ENCODE measurements around the gene DYSF.
"Not testable (repeated sequence)": the region's sequence is repeated elsewhere in the genome, so short reads cannot be mapped to it uniquely, and the experiment has no call there.

Gene DYSF

DNA sequence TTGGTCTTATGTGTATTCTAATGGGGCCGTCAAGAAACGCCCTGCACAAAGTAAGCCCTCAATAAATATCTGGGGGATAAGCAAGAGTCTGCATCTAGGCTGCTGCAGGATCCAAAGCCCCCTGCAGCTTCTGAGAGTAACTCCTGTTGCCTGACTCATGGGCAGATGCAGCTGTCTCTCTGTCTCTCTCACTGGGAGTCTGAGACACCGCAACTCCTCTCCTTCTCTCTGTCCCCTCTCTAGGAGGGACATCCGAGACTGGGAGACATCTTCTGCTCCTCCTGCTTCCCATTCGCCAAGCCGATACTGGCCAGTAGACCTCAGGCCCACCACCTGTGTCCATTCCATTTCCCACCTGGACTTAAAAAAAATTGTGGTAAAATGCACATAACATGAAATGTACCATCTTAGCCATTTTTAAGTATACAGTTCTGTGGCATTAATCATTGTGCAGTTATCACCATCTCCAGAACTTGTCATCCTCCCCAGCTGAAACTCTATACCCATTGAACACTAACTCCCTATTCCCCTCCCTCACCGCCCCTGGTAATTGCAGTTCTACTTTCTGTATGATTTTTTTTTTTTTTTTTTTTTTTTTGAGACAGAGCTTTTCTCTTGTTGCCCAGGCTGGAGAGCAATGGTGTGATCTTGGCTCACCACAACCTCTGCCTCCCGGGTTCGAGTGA lies 20.1 kb downstream of the DYSF start:
- DNase-seq = no peak

DNA sequence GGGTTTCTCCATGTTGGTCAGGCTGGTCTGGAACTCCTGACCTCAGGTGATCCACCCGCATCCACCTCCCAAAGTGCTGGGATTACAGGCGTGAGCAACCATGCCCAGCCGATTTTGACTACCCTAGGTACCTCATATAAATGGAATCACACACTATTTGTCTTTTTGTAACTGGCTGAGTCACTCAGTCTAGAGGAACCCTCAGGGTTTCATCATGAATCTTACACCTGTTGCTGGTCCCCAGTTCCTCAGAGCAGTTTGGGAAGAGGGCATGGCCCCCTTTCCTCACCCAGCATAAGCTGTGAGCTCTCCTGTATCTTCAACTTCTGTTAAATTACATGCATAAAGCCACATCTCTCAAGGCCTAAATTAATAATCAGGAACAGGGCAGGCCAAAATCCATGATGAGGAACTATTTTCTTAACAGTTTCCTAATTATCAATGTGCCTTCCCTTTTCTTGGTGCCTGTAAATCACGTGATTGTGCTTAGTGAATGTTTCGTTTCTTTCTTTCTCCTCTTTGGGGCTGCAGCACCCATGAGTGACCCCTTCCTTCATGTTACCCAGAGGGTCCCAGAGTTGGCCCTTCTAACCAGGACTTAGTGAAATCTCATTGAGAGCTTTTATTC lies 20.9 kb downstream of the DYSF start:
- DNase-seq = no peak

DNA sequence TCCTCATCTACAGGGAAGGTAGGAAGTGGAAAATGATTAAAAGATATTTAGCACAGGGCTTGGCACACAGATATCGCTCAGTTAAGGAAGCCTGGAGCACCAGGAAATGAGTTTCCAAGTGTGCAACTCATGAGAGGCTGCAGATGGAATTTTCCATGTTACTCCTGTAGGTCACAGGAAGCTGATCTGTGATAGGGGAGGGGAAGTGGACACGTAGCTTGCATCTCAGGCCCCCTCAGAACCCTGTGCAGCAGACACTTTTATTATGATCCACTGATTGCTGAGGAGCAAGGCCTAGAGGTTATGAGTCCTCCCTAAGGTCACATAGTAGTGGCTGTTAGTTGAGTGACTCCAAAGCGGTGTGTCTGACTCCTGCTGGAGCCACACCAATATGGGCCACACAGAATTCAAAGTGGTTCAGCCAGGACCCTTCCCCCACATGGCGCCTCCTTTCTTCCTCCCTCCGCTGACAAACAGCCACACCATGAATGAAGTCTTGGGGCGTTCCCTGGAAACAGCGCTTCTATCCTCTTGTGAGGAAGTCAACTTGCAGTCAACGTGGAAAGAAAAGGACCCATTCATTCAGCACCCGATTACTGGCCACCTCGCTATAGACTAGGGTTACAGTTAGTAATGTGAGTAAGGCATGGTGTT lies 21.5 kb downstream of the DYSF start:
- no peak for DNase-seq

DNA sequence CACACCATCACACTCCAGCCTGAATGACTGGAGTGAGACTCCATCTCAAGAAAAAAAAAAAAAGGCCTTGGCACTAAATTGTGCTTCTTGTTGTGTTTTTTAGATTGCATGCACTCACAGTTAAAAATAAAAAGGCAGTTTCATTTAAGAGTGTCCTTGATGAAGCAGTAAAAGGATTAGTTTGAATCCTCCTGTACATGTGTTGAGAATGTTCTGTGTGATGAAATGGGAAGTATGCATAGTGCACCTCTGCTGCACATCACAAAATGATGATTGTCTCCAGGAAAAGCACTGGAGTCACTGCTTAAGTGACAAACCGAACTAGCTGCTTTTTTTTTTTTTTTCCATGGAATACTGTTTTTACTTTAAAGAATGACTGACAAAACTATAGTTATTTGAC lies 23.1 kb downstream of the DYSF start:
- DNase-seq = no peak

GRCh38 chr2:71477231-71477691 lies 23.9 kb downstream of the DYSF start:
- DNase-seq = no peak

DNA sequence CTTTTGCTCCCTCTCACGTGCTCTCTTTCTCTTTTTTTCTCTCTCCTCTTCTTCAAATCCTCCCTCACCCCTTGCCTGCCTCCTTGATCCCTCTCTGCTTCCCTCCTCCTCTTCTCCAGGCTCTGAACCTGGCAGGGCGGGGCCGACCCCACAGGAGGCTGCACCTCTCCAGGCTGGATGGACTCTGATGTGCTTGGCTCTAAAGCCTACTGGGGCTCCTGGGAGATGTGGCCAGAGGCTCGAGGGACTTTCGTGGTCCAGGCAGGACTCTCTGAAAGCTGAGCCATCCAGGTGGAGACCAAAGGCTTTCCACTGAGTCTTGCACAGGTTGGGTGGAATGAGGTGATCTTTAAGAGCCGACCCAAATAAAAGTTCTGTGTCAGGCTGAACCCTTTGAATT lies 25.4 kb downstream of the DYSF start:
- no peak for DNase-seq

DNA sequence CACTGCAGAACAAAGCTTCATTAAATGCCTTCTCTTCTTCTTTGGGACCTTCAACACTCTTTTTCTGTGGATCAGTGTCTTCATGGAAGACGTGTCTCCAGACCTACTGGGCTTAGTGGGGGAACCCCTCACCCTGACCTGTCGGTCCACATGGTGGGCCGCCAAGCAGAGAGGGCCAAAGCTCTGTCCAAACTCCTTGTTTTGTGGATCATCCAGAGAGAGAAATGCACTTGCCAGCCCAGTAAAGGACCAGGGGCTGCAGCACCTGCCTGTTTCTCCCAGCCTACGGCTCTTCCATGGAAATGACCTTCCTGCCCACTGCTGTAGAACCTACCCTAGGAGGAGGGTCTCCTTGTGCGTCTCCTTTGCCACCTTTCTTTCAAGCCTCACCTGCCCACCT lies 25.9 kb downstream of the DYSF start:
- no peak for DNase-seq

DNA sequence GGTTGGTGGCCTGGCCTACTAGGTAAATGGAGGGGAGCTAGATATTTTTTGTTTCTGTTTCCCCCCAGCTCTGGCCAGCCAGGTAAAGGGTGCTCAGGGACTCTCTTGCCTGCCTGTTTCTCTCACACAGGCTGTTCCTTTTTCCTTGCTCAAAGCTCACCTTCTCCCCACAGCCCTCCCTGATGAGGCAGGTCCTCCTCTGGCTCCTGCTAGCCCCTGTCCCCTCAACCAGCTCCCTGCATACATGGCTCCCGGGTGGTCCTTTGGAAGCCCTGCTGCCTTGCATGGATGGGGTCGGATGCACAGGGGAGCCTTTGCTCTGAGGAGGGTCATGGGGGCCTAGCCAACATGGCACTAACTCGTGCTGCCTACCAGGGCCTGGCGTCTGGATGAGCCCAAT lies 27.8 kb downstream of the DYSF start:
- DNase-seq = no peak

- DNase-seq = no peak
These were observed 28.7 kb downstream of the DYSF start for GRCh38 chr2:71482055-71482454.

DNA sequence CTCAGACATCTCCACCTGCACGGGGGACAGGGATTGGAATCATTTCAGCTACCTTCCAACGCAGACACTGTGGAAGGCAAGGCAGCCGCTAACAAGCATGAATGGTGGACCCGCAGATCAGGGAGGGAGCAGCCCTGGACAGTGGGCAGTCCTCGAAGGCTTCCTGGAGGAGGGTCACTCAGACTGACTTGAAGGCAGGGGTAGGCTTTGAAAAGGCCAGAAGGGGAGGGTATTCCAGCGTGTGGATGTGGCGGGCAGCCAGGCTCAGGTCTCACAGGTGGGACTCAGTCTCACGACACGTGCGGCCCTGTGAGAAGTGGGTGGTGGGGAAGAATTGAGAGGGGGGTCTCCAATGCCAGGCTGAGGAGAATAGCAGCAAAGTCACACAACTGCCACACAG lies 29.9 kb downstream of the DYSF start:
- DNase-seq = no peak

GRCh38 chr2:71484354-71484753 lies 31.0 kb downstream of the DYSF start:
- DNase-seq = no peak

GRCh38 chr2:71486881-71487640 lies 33.7 kb downstream of the DYSF start:
- DNase-seq = no peak

DNA sequence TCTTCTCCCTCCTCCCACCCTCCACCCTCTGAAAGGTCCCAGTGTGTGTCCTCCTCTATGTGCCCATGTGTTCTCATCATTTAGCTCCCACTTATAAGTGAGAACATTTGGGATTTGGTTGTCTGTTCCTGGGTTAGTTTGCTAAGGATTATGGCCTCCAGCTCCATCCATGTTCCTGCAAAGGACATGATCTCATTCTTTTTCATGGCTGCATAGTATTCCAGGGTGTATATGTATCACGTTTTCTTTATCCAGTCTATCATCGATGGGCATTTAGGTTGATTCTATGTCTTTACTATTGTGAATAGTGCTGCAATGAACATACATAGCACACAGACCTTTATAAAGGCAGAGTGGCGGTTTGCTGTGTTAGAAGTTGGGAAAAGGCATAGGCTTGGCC lies 38.2 kb downstream of the DYSF start:
- not testable (repeated sequence) for DNase-seq

DNA sequence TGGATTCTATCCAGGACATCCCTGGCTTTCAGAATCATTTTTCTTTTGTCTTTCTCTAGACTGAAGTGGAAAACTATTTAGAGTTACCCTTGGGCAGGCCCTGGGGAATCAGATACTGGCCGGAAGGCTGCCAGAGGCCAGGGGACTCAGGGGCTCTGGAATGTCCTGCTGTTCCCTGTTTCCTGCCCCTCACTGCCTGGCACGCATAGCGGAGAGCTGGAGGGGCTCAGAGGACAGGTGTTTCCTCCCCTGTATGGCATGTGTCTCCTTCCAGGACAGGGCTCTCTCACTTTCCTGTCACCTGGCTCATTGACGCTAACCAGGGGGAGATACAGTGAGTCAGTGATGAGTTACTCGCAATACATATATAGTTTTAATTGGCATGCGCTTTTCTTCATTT lies 38.8 kb downstream of the DYSF start:
- no peak for DNase-seq

DNA sequence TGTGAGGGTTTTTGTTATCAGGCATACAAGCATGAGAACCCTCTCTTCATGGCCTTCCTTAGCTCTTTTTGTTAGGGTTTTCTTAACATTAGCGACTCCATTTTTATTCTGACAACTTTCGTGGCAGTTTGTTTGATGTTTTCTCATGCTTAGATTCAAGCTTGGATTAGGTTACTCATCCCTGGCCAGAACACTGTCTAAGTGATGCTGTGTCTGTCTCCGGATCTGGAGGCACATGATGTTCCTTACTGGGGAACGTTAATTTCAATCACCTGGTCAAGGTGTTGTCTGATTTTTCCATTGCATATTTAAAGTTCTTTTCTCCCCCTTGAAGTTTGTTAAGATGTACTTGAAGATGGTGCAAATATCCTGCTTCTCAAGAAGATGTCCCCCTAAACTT lies 40.7 kb downstream of the DYSF start:
- DNase-seq = no peak

- no peak for DNase-seq
These were observed 41.3 kb downstream of the DYSF start for GRCh38 chr2:71494523-71495155.

- no peak for DNase-seq
These were observed 42.9 kb downstream of the DYSF start for GRCh38 chr2:71496156-71496770.

GRCh38 chr2:71498261-71498701 lies 44.9 kb downstream of the DYSF start:
- DNase-seq = no peak

GRCh38 chr2:71499691-71500090 lies 46.3 kb downstream of the DYSF start:
- DNase-seq = no peak

- DNase-seq = no peak
These were observed 47.2 kb downstream of the DYSF start for GRCh38 chr2:71500426-71501079.

DNA sequence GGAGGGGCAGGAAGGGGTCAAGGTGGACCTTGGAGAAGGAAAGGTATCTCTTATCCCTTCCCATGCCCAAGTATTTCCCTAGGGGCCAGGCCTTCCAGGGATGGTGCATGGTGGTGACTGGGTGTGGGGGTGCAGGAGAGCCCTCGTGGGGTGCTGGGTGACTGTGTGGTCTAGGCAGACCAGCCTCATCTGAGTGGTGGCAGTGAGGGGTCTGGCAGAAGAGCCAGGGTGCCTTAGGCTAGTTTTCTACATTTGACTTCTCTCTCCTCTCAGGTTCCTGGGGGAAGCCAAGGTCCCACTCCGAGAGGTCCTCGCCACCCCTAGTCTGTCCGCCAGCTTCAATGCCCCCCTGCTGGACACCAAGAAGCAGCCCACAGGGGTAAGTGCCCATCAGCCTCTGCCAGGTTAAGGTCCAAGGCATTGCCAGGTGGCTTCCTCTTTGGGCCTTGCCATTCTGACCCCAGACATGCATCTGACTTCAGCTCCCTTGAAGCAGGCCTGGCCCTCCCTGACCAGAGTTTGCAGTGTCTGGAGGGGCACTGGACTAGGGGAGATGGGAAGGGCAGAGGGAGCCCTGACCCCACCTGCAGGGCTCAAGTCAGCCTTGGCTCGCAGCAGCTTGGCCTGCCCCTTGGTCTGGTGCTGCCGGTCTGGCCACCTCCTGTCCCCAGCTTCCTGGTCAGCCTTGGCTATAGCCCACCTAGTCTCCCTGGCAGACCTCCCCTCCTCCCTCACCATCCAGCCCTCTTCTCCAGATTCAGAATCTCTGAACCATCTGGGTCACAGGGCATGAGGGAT lies 49.8 kb downstream of the DYSF start:
- no peak for DNase-seq

Data from CD4-positive, alpha-beta T cell treated with Interleukin-17A for 4 hours (primary cell).